ENCODE results near the gene LETM1. TPM values are rescaled to one million over a fixed set of nuclear protein-coding genes. Genes with fewer than 3 reads are reported as not detected.

Gene LETM1
- total and polyA plus RNA-seq, 2 experiments from 2014 or later, result 23.3 to 68.9 TPM

GRCh38 chr4:1903035-1903434, 47.1 kb upstream of the LETM1 start:
- H3K27me3 Mint-ChIP-seq (ENCODE audit: insufficient read depth, low read depth, poor library complexity), result peaks cover 3% of the 10 kb centered on the region
- no peak overlapping the region for H3K4me2 ChIP-seq
- H3K9me3 Mint-ChIP-seq, result no peaks in the 10 kb centered on the region
- no peak overlapping the region for H3K27ac Mint-ChIP-seq
- H3K36me3 ChIP-seq (ENCODE audit: insufficient read depth), result peaks cover 19% of the 10 kb centered on the region
- H3K27ac ChIP-seq (ENCODE audit: low read depth), result no peak overlapping the region
- H3K79me2 ChIP-seq (replicated peaks; ENCODE audit: insufficient read depth), result peaks cover 50% of the 10 kb centered on the region
- H2AFZ ChIP-seq, result no peak overlapping the region
- H3F3A ChIP-seq (replicated peaks; ENCODE audit: low read depth), result peaks cover 3% of the 10 kb centered on the region; the same call in 1 of the 2 replicates
- H3K4me3 ChIP-seq, result no peak overlapping the region
- peaks cover 63% of the 10 kb centered on the region for H3K36me3 Mint-ChIP-seq (ENCODE audit: low read depth)
- H3K4me1 Mint-ChIP-seq, result peaks cover 6% of the 10 kb centered on the region
- TF ChIP-seq ZNF462 (CRISPR knock-in tag; IDR thresholded peaks at IDR 0.05) (no peak), EZH2 (IDR thresholded peaks at IDR 0.05; ENCODE audit: low read depth, unreplicated experiment) (no peak), REST (IDR thresholded peaks at IDR 0.05; ENCODE audit: unreplicated experiment) (no peak), EZH2phosphoT487 (IDR thresholded peaks at IDR 0.05; ENCODE audit: unreplicated experiment) (no peak), STAT1 (IDR thresholded peaks at IDR 0.05; ENCODE audit: unreplicated experiment) (no peak), ZNF114 (CRISPR knock-in tag; IDR thresholded peaks at IDR 0.05) (no peak), CTCF (conservative IDR thresholded peaks at IDR 0.05; ENCODE audit: low read depth in 2 of 2) (no peak), JUNB (IDR thresholded peaks at IDR 0.05; ENCODE audit: unreplicated experiment) (no peak), CREB1 (CRISPR knock-in tag; IDR thresholded peaks at IDR 0.05; ENCODE audit: low read depth) (no peak), ZNF331 (CRISPR knock-in tag; IDR thresholded peaks at IDR 0.05; ENCODE audit: low read depth) (no peak)
- DNase-seq (ENCODE audit: low spot score) (no peak), ATAC-seq (no peak)
- H3K4me3 Mint-ChIP-seq, result no peak overlapping the region
- no peaks in the 10 kb centered on the region for H3K9me2 ChIP-seq (ENCODE audit: insufficient read depth)
- no peaks in the 10 kb centered on the region for H3K4me1 ChIP-seq (ENCODE audit: insufficient read depth)
- H4K20me1 ChIP-seq (replicated peaks; ENCODE audit: insufficient read depth), result peaks cover 57% of the 10 kb centered on the region
- H3K27me3 ChIP-seq (ENCODE audit: insufficient read depth), result no peaks in the 10 kb centered on the region

Measured in GM23338 (cell line).